PFSK-1 (cell line): ENCODE data around the gene SST.

ENCODE experiments used
- FOXP2 ChIP-seq: optimal IDR thresholded peaks from 2 replicates; pipeline ENCODE3; 2011; ENCODE audit warnings: borderline replicate concordance, control low read depth, inconsistent platforms; ENCODE audit not compliant: insufficient read depth; ENCODE audit errors: extremely low read length, extremely low read depth
- POLR2AphosphoS5 ChIP-seq: IDR thresholded peaks from 2 replicates; pipeline ENCODE4 v1.6.1; 2012; ENCODE audit warnings: low read depth, mild to moderate bottlenecking, control low read depth, low read length, moderate library complexity
- SIN3A ChIP-seq: IDR thresholded peaks from 2 replicates; pipeline ENCODE4 v1.6.1; 2012; ENCODE audit warnings: mild to moderate bottlenecking, low read length, moderate library complexity, borderline replicate concordance; ENCODE audit not compliant: insufficient read depth
- TAF1 ChIP-seq: IDR thresholded peaks from 2 replicates; pipeline ENCODE4 v1.6.1; 2012; ENCODE audit warnings: low read length, control low read depth, borderline replicate concordance; ENCODE audit not compliant: insufficient read depth
- TF ChIP-seq, protein P1 (sequence below), 2 experiments: IDR thresholded peaks; 2 replicates each; pipeline versions ENCODE4 v1.6.1 to v1.8.0; 2011 to 2012; ENCODE audit warnings: low read depth in 2 of 2, low read length in 2 of 2, control low read depth in 1 of 2, inconsistent platforms in 1 of 2, mild to moderate bottlenecking in 1 of 2, moderate library complexity in 1 of 2; ENCODE audit not compliant: insufficient read depth in 1 of 2

DNA sequence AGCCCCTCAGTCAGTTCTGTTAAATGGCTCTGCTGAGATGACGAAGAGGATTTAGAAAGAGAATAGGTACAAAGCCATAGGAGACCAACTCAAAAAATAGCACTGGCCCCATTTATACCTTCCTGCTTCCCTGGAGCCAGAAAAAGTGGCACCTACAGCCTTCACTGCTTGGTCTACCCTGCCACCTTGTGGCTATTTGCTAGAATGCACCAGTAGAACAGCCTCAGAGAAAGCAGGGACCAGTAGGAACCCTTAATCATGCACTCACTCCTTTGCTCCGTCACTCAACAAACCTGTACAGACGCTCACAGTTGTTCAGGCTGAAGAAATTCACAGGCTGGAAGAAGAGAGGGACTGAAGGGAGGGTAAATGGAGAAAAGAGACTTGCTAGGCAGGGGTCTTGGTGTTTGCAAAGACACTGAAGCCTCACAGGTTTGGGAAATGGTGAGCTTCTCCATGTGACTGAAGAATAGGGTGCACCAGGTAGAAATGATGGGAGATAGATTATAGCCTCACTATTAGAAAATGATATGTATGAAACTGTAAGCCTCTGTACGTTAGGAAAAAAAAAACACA lies 44.3 kb upstream of the SST start:
- TF ChIP-seq POLR2AphosphoS5, result no peak
- no peak for TF ChIP-seq SIN3A
- TF ChIP-seq, protein P1, sequence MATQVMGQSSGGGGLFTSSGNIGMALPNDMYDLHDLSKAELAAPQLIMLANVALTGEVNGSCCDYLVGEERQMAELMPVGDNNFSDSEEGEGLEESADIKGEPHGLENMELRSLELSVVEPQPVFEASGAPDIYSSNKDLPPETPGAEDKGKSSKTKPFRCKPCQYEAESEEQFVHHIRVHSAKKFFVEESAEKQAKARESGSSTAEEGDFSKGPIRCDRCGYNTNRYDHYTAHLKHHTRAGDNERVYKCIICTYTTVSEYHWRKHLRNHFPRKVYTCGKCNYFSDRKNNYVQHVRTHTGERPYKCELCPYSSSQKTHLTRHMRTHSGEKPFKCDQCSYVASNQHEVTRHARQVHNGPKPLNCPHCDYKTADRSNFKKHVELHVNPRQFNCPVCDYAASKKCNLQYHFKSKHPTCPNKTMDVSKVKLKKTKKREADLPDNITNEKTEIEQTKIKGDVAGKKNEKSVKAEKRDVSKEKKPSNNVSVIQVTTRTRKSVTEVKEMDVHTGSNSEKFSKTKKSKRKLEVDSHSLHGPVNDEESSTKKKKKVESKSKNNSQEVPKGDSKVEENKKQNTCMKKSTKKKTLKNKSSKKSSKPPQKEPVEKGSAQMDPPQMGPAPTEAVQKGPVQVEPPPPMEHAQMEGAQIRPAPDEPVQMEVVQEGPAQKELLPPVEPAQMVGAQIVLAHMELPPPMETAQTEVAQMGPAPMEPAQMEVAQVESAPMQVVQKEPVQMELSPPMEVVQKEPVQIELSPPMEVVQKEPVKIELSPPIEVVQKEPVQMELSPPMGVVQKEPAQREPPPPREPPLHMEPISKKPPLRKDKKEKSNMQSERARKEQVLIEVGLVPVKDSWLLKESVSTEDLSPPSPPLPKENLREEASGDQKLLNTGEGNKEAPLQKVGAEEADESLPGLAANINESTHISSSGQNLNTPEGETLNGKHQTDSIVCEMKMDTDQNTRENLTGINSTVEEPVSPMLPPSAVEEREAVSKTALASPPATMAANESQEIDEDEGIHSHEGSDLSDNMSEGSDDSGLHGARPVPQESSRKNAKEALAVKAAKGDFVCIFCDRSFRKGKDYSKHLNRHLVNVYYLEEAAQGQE (IDR thresholded peaks at IDR 0.05; ENCODE audit: insufficient read depth in 1 of 2, low read depth in 2 of 2, low read length in 2 of 2), result no peak
- no peak for TF ChIP-seq TAF1
- no peak for TF ChIP-seq FOXP2
